GM23338 (cell line): ENCODE data around the gene USP35. TPM values are rescaled to one million over a fixed set of nuclear protein-coding genes. Genes with fewer than 3 reads are reported as not detected.

Experiments used
- ATAC-seq: fragments of 200-7000 bp; cut with Tn5 transposase; 3 replicates; pipeline ENCODE4 v1.9.1; 2020
- DNase-seq: peaks from one replicate; pipeline ENCODE4 v3.0.0-alpha.2; 2015; ENCODE audit warnings: low spot score
- H2AFZ ChIP-seq: fragments of 200-600 bp; sonication (generic); 2 replicates; pipeline ENCODE4 v1.8.0; 2016; ENCODE audit warnings: antibody characterized with exemption, mild to moderate bottlenecking, moderate library complexity
- H3F3A ChIP-seq: fragments of 200-600 bp; sonication (generic); replicated peaks from 2 replicates; pipeline ENCODE4 v1.8.0; 2017; ENCODE audit warnings: antibody characterized with exemption, mixed run types, low read depth
- H3K27ac ChIP-seq: fragments of 200-600 bp; sonication (generic); 2 replicates; pipeline ENCODE4 v1.6.1; 2016; ENCODE audit warnings: low read depth
- H3K27me3 ChIP-seq: fragments of 200-600 bp; sonication (generic); 2 replicates; pipeline ENCODE4 v1.8.0; 2016; ENCODE audit warnings: mild to moderate bottlenecking, mixed run types, moderate library complexity; ENCODE audit not compliant: insufficient read depth
- H3K36me3 ChIP-seq: fragments of 200-600 bp; sonication (generic); 2 replicates; pipeline ENCODE4 v1.8.0; 2016; ENCODE audit warnings: mild to moderate bottlenecking; ENCODE audit not compliant: insufficient read depth
- H3K4me1 ChIP-seq: fragments of 200-600 bp; sonication (generic); 2 replicates; pipeline ENCODE4 v1.8.0; 2016; ENCODE audit warnings: mild to moderate bottlenecking, moderate library complexity; ENCODE audit not compliant: insufficient read depth
- H3K4me2 ChIP-seq: fragments of 200-600 bp; sonication (generic); 2 replicates; pipeline ENCODE4 v1.7.1; 2017; ENCODE audit warnings: mixed run types
- H3K4me3 ChIP-seq: fragments of 200-600 bp; sonication (generic); 2 replicates; pipeline ENCODE4 v1.6.1; 2016; ENCODE audit warnings: mixed run types
- H3K79me2 ChIP-seq: fragments of 200-600 bp; sonication (generic); replicated peaks from 2 replicates; pipeline ENCODE4 v1.8.0; 2017; ENCODE audit warnings: mild to moderate bottlenecking; ENCODE audit not compliant: insufficient read depth
- H3K9me2 ChIP-seq: fragments of 200-600 bp; sonication (generic); 2 replicates; pipeline ENCODE4 v1.8.0; 2017; ENCODE audit not compliant: insufficient read depth
- H4K20me1 ChIP-seq: fragments of 200-600 bp; sonication (generic); replicated peaks from 2 replicates; pipeline ENCODE4 v1.8.0; 2017; ENCODE audit warnings: mild to moderate bottlenecking; ENCODE audit not compliant: insufficient read depth
- H3K27ac Mint-ChIP-seq: 2 replicates; pipeline ENCODE4 v1.8.0; 2020; ENCODE audit warnings: inconsistent platforms, mild to moderate bottlenecking, moderate library complexity, mixed read lengths
- H3K27me3 Mint-ChIP-seq: 3 replicates; pipeline ENCODE4 v1.8.0; 2022; ENCODE audit warnings: low read depth, mild to moderate bottlenecking, moderate library complexity, mixed read lengths, inconsistent platforms; ENCODE audit not compliant: insufficient read depth, poor library complexity
- H3K36me3 Mint-ChIP-seq: 3 replicates; pipeline ENCODE4 v1.8.0; 2021; ENCODE audit warnings: low read depth, mild to moderate bottlenecking, inconsistent platforms, moderate library complexity, mixed read lengths
- H3K4me1 Mint-ChIP-seq: 3 replicates; pipeline ENCODE4 v1.8.0; 2020; ENCODE audit warnings: mild to moderate bottlenecking, inconsistent platforms, mixed read lengths
- H3K4me3 Mint-ChIP-seq: 3 replicates; pipeline ENCODE4 v1.8.0; 2021; ENCODE audit warnings: moderate library complexity, mild to moderate bottlenecking, inconsistent platforms, mixed read lengths
- H3K9me3 Mint-ChIP-seq: 3 replicates; pipeline ENCODE4 v1.8.0; 2020; ENCODE audit warnings: moderate library complexity, mild to moderate bottlenecking, inconsistent platforms, mixed read lengths
- EZH2phosphoT487 ChIP-seq: fragments of 200-600 bp; sonication (generic); IDR thresholded peaks from one replicate; pipeline ENCODE4 v1.8.1; 2018; ENCODE audit warnings: antibody characterized with exemption; ENCODE audit not compliant: unreplicated experiment
- NANOG ChIP-seq: IDR thresholded peaks from 2 replicates; pipeline ENCODE4 v1.6.1; 2016; ENCODE audit warnings: antibody characterized with exemption, borderline replicate concordance
- POLR2AphosphoS5 ChIP-seq: IDR thresholded peaks from 2 replicates; pipeline ENCODE4 v1.6.1; 2016; ENCODE audit warnings: antibody characterized with exemption, low read depth
- STAT1 ChIP-seq: IDR thresholded peaks from one replicate; pipeline ENCODE4 v1.6.1; 2016; ENCODE audit warnings: antibody characterized with exemption; ENCODE audit not compliant: unreplicated experiment
- ZNF114 ChIP-seq: fragments of 250-450 bp; sonication (Bioruptor Pico); IDR thresholded peaks from 2 replicates; pipeline ENCODE4 v1.5.0; 2020; ENCODE audit warnings: mild to moderate bottlenecking, moderate library complexity
- ZNF462 ChIP-seq: fragments of 250-450 bp; sonication (Bioruptor Pico); IDR thresholded peaks from 2 replicates; pipeline ENCODE4 v1.5.0; 2020; ENCODE audit warnings: mild to moderate bottlenecking, moderate library complexity
- polyA plus RNA-seq: library from polyadenylated mRNA; unstranded; fragments of >200 nt; fragmentation: Nextera tagmentation; extraction: Ambion mirVana; gene quantifications from 2 replicates; pipeline ENCODE4 v1.2.1, GENCODE V29; 2016
- total RNA-seq: library from RNA; depleted of rRNA; stranded (reverse); fragments of >200 nt; shearing (Covaris generic); gene quantifications from 2 replicates; pipeline ENCODE4 v1.2.3, GENCODE V29; 2014

The USP35 gene
- total and polyA plus RNA-seq, 2 experiments from 2014 or later: 2.5 to 10.7 TPM

- no peak for TF ChIP-seq ZNF462 (CRISPR knock-in tag)
- no peak for TF ChIP-seq EZH2phosphoT487
- TF ChIP-seq POLR2AphosphoS5: no peak
- TF ChIP-seq STAT1: no peak
These were observed 24.1 kb downstream of the USP35 start (continued) for GRCh38 chr11:78212586-78213371.

- Histone ChIP-seq H2AFZ (no peak overlapping the region), H3K4me3 (no peak overlapping the region), H3K36me3 (no peaks in the 10 kb centered on the region), H3K4me1 (no peaks in the 10 kb centered on the region), H3K27me3 (no peaks in the 10 kb centered on the region), H3K9me2 (0 out of 2 replicates have a peak, but pooled peaks cover 2% of the 10 kb centered on the region), H4K20me1 (peaks cover 7% of the 10 kb centered on the region; the same call in 1 of the 2 replicates), H3K79me2 (no peaks in the 10 kb centered on the region), H3F3A (no peaks in the 10 kb centered on the region), H3K4me2 (no peak overlapping the region), H3K27ac (no peak overlapping the region)
- ATAC-seq: no peak
- H3K27ac Mint-ChIP-seq: no peak overlapping the region
- no peak overlapping the region for H3K4me3 Mint-ChIP-seq
- no peak for DNase-seq
- no peaks in the 10 kb centered on the region for H3K9me3 Mint-ChIP-seq
- no peak for TF ChIP-seq ZNF114 (CRISPR knock-in tag)
- no peak for TF ChIP-seq NANOG
- no peak for TF ChIP-seq STAT1
- H3K27me3 Mint-ChIP-seq: peaks cover 8% of the 10 kb centered on the region
- H3K4me1 Mint-ChIP-seq: no peaks in the 10 kb centered on the region; the same call in 2 of the 3 replicates
- peaks cover 8% of the 10 kb centered on the region; the same call in 2 of the 3 replicates for H3K36me3 Mint-ChIP-seq
These were observed 25.0 kb downstream of the USP35 start for GRCh38 chr11:78213526-78214330.
